Coronary artery (tissue), 2 donors: Measurements from ENCODE around the gene UCKL1.

Experiments used
- DNase-seq: peaks from one replicate; pipeline ENCODE4 v3.0.0-alpha.2; 2017; ENCODE audit warnings: low spot score
- H3K27ac ChIP-seq, 2 donors: fragments of 200-600 bp; sonication (generic); one replicate each; pipeline ENCODE4 v1.5.1; 2016 to 2019
- H3K4me3 ChIP-seq: fragments of 200-600 bp; sonication (generic); 2 replicates; pipeline ENCODE4 v1.5.1; 2016; ENCODE audit warnings: mild to moderate bottlenecking, moderate library complexity
- CTCF ChIP-seq: fragments of 200-600 bp; sonication (generic); IDR thresholded peaks from one replicate; pipeline ENCODE4 v1.5.1; 2019; ENCODE audit warnings: antibody characterized with exemption

The UCKL1 gene

GRCh38 chr20:63970714-63971431 is 14.7 kb upstream of the UCKL1 start:
- no peak for TF ChIP-seq CTCF
- H3K27ac ChIP-seq = no peak overlapping the region
- no peak for DNase-seq
- H3K4me3 ChIP-seq = no peak overlapping the region

- H3K4me3 ChIP-seq = peak within 1 kb of the TSS; percentile 81
- peak; percentile 76 for DNase-seq
- peak within 1 kb of the TSS; percentile 65 to 76 for H3K27ac ChIP-seq
- TF ChIP-seq CTCF = no peak
These were observed 13.9 kb upstream of the UCKL1 start, which contains the start of gene ZNF512B for GRCh38 chr20:63969838-63970713. TSS of gene ZNF512B (minus strand) at chr20:63969930. CDS start at chr20:63967950, 1,980 bp downstream.

GRCh38 chr20:63968928-63969760 is 12.9 kb upstream of the UCKL1 start:
- Histone ChIP-seq H3K4me3 (peak overlapping the region; percentile 81), H3K27ac (peak overlapping the region; percentile 65 to 76)
- no peak for TF ChIP-seq CTCF
- no peak for DNase-seq

GRCh38 chr20:63968136-63968927 is 12.1 kb upstream of the UCKL1 start:
- no peak for TF ChIP-seq CTCF
- Histone ChIP-seq H3K27ac (peak overlapping the region; percentile 65 to 76), H3K4me3 (peak overlapping the region; percentile 81)
- DNase-seq = no peak

GRCh38 chr20:63967330-63968135 is 11.3 kb upstream of the UCKL1 start:
- no peak for DNase-seq
- no peak for TF ChIP-seq CTCF
- Histone ChIP-seq H3K27ac (peak overlapping the region in 1 of 2 donors; percentile 76), H3K4me3 (no peak overlapping the region)
